Ectodermal cell (in vitro differentiated cells): ENCODE results near the gene MAGI3.

ENCODE experiments used
- H3K27ac ChIP-seq: 2 replicates; pipeline ENCODE4 v1.7.0; 2013; ENCODE audit warnings: mild to moderate bottlenecking, low read depth, low read length; ENCODE audit not compliant: insufficient read depth, poor library complexity, severe bottlenecking
- H3K27me3 ChIP-seq: 2 replicates; pipeline ENCODE4 v1.7.0; 2013; ENCODE audit warnings: mild to moderate bottlenecking, low read length; ENCODE audit not compliant: insufficient read depth, control insufficient read depth, poor library complexity, severe bottlenecking
- H3K36me3 ChIP-seq: one replicate; pipeline ENCODE4 v1.7.0; 2013; ENCODE audit warnings: low read length; ENCODE audit not compliant: control insufficient read depth, insufficient read depth
- H3K4me1 ChIP-seq: one replicate; pipeline ENCODE4 v1.7.0; 2013; ENCODE audit warnings: low read length; ENCODE audit not compliant: control insufficient read depth, insufficient read depth
- H3K4me3 ChIP-seq: 2 replicates; pipeline ENCODE4 v1.7.0; 2013; ENCODE audit warnings: low read depth, low read length, control low read depth; ENCODE audit not compliant: insufficient read depth
- H3K9me3 ChIP-seq: 2 replicates; pipeline ENCODE4 v1.7.0; 2013; ENCODE audit warnings: mild to moderate bottlenecking, low read length, moderate library complexity; ENCODE audit not compliant: control insufficient read depth
- WGBS, 2 experiments: methylation state at CpG; one replicate each; pipeline ENCODE4 v1.1.7; 2013; ENCODE audit warnings: missing lambda C conversion rate in 2 of 2; 5-methylcytosine and 5-hydroxymethylcytosine counted together

Gene MAGI3

GRCh38 chr1:113628997-113629396 lies 238.7 kb downstream of the MAGI3 start:
- no peaks in the 10 kb centered on the region for H3K36me3 ChIP-seq
- 100% methylated on average over 1 of the region's 1 CpG; no CpG with 5 or more reads in 1 of the 2 experiments for WGBS, 2 experiments
- no peaks in the 10 kb centered on the region for H3K9me3 ChIP-seq
- no peaks in the 10 kb centered on the region for H3K27me3 ChIP-seq
- peaks cover 3% of the 10 kb centered on the region for H3K4me1 ChIP-seq
- H3K4me3 ChIP-seq, result no peak overlapping the region
- H3K27ac ChIP-seq, result no peak overlapping the region

DNA sequence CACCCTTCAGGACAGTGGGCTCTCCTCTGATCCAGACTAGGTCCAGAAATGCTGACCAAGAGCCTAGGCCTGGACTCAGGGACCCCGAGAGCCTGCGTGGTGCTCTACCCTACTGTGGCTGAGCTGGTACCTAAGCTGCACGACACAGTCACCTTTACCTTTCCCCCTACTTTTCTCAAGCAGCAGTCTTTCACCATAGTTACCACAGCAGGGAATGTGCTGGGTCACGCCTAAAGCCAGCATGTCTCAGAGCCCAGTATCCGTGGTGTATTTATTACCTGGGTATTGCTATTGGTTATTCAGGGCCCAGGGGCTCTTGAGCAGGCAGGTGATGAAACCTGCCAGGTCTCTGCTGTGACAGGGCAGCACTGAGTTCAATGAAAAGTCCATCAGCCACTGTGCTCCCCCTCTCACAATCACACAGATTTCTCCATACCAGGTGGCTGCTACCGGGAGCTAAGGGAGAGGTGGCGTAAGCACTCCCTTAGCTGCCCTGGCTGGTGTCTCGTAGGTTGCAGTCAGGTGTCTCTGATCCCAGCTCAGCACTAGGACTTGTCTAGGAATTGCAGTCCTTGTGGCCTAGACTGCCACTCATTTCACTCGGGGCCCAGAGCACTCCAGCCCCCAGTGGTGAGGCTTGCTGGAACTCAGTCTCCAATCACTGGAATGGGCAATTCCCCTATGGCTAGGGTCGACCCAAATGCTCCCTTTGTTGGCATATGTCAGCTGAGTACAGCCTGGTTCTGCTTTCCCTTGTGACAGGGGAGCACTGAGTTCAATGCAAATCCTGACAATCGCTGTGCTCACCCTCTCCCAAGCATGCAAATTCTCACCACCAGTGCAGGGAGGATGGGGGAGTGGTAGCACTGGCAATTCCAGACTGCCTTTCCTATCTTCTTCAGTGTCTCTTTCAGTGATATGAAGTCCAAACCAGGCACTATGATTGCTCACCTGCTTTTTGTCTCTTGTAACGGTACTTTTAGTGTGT lies 240.3 kb downstream of the MAGI3 start:
- H3K36me3 ChIP-seq, result no peaks in the 10 kb centered on the region
- 79 to 85% methylated on average over 12 of the region's 12 CpGs for WGBS, 2 experiments

DNA sequence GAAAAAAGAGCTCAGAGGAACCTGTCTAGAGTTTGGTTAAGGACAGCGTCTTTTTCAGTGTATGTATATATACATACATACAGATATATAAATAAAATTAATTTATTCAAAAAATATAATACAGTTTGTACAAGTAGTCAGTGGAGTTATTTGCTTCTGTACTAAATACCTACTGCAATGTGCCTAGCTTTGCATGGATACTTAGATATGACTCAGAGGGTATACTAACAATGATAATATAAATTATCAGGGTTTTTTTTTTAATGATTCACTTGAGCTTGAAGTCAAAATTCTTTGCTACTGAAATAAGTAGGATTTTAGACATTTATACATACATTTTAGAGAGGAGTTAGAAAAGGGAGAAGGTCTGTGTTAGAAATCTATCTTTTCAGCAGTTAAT lies 251.1 kb downstream of the MAGI3 start:
- WGBS, 2 experiments, result no CpG with 5 or more reads among the region's 1 CpG
- Histone ChIP-seq H3K9me3 (no peaks in the 10 kb centered on the region), H3K36me3 (peaks cover 5% of the 10 kb centered on the region), H3K4me3 (no peak overlapping the region), H3K4me1 (no peaks in the 10 kb centered on the region), H3K27me3 (no peaks in the 10 kb centered on the region), H3K27ac (no peak overlapping the region)

More for the DNA sequence above, 240.3 kb downstream of the MAGI3 start:
- Histone ChIP-seq H3K27ac (no peak overlapping the region), H3K9me3 (no peaks in the 10 kb centered on the region), H3K27me3 (no peaks in the 10 kb centered on the region), H3K4me1 (peaks cover 3% of the 10 kb centered on the region), H3K4me3 (no peak overlapping the region)

GRCh38 chr1:113647164-113647563 lies 256.8 kb downstream of the MAGI3 start:
- Histone ChIP-seq H3K27ac (no peak overlapping the region), H3K4me3 (no peak overlapping the region), H3K36me3 (no peaks in the 10 kb centered on the region), H3K27me3 (no peaks in the 10 kb centered on the region), H3K9me3 (no peaks in the 10 kb centered on the region), H3K4me1 (no peaks in the 10 kb centered on the region)
- 87 to 91% methylated on average over 1 of the region's 1 CpG for WGBS, 2 experiments

DNA sequence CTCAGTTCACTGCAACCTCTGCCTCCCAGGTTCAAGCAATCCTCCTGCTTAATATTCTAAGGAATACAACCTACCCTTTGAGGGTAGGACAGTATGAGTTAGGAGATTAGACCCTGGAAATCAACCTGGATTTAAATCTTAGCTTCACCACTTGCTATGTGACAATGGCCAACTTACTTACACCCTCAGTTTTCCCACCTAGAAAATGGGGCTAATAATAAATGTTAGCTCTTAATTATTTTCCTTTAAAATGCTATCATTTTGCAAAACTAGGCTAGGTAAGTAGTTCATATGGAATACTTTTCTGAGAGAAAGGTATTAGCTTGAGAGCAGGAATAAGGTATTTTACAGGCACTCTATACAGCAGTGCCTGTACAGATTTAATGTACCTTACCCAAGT lies 258.2 kb downstream of the MAGI3 start:
- Histone ChIP-seq H3K9me3 (no peaks in the 10 kb centered on the region), H3K4me3 (no peak overlapping the region), H3K36me3 (no peaks in the 10 kb centered on the region), H3K27ac (no peak overlapping the region), H3K27me3 (no peaks in the 10 kb centered on the region), H3K4me1 (no peaks in the 10 kb centered on the region)

GRCh38 chr1:113652771-113653170 lies 262.5 kb downstream of the MAGI3 start:
- Histone ChIP-seq H3K36me3 (no peaks in the 10 kb centered on the region), H3K4me3 (no peak overlapping the region)

GRCh38 chr1:113653741-113654140 lies 263.4 kb downstream of the MAGI3 start:
- Histone ChIP-seq H3K4me3 (no peak overlapping the region), H3K27me3 (no peaks in the 10 kb centered on the region), H3K27ac (no peak overlapping the region), H3K36me3 (no peaks in the 10 kb centered on the region), H3K9me3 (no peaks in the 10 kb centered on the region), H3K4me1 (no peaks in the 10 kb centered on the region)
- 65 to 72% methylated on average over 5 of the region's 5 CpGs for WGBS, 2 experiments

More at GRCh38 chr1:113652771-113653170, 262.5 kb downstream of the MAGI3 start:
- Histone ChIP-seq H3K27me3 (no peaks in the 10 kb centered on the region), H3K4me1 (no peaks in the 10 kb centered on the region), H3K27ac (no peak overlapping the region), H3K9me3 (no peaks in the 10 kb centered on the region)

DNA sequence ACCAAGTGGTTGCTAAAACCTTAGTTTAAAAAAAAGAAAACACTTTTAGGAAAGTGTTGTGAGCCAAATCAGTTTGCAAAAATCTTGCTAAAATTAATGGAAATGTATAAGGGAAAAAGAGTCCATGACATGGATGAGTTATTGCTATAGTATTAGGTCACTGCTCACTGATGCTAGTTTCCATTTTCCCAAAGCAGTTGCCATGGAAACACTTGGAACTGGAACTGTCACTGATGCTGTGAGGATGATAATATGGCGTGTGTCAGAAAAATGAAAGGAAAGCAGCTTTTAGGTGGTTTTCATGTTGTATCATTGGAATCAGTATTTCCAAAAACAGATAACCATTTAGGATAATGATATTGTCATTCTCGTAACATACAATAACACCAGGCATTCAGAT lies 264.6 kb downstream of the MAGI3 start:
- H3K4me1 ChIP-seq, result peaks cover 8% of the 10 kb centered on the region
- no peak overlapping the region for H3K4me3 ChIP-seq
- no peak overlapping the region for H3K27ac ChIP-seq
- WGBS, 2 experiments, result 93 to 100% methylated on average over 1 of the region's 2 CpGs
- H3K9me3 ChIP-seq, result no peaks in the 10 kb centered on the region
- H3K27me3 ChIP-seq, result no peaks in the 10 kb centered on the region
- H3K36me3 ChIP-seq, result no peaks in the 10 kb centered on the region

GRCh38 chr1:113657126-113657525 lies 266.8 kb downstream of the MAGI3 start:
- Histone ChIP-seq H3K27ac (no peak overlapping the region), H3K4me3 (no peak overlapping the region), H3K27me3 (no peaks in the 10 kb centered on the region), H3K9me3 (no peaks in the 10 kb centered on the region), H3K36me3 (no peaks in the 10 kb centered on the region), H3K4me1 (peaks cover 9% of the 10 kb centered on the region)
- WGBS, 2 experiments, result 93 to 96% methylated on average over 3 of the region's 3 CpGs

- Histone ChIP-seq H3K27ac (no peak overlapping the region), H3K4me1 (peaks cover 9% of the 10 kb centered on the region), H3K27me3 (no peaks in the 10 kb centered on the region), H3K9me3 (no peaks in the 10 kb centered on the region), H3K4me3 (no peak overlapping the region), H3K36me3 (no peaks in the 10 kb centered on the region)
- WGBS, 2 experiments, result 95 to 100% methylated on average over 2 to 3 of the region's 3 CpGs
Measured at GRCh38 chr1:113657556-113658063, 267.3 kb downstream of the MAGI3 start.
